ENCODE results near the gene ZDHHC12.

The ZDHHC12 gene

DNA sequence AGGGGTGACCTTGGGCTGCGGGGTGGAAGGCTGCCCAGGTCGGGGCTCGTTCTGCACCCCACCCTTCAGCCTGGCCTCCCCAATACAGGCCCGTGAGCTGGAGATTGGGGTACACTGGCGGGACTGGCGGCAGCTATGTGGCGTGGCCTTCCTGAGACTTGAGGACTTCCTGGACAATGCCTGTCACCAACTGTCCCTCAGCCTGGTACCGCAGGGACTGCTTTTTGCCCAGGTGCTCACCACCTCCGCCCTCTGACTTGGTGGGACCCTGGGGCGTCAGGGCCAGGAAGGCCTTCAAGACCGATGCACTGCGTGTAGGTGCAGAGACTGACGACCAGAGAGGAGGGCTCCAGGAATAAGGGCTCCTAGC is 10.5 kb downstream of the ZDHHC12 start:
- no peak for DNase-seq (ENCODE audit: low read depth in 2 of 2)
- TF ChIP-seq, protein P1, sequence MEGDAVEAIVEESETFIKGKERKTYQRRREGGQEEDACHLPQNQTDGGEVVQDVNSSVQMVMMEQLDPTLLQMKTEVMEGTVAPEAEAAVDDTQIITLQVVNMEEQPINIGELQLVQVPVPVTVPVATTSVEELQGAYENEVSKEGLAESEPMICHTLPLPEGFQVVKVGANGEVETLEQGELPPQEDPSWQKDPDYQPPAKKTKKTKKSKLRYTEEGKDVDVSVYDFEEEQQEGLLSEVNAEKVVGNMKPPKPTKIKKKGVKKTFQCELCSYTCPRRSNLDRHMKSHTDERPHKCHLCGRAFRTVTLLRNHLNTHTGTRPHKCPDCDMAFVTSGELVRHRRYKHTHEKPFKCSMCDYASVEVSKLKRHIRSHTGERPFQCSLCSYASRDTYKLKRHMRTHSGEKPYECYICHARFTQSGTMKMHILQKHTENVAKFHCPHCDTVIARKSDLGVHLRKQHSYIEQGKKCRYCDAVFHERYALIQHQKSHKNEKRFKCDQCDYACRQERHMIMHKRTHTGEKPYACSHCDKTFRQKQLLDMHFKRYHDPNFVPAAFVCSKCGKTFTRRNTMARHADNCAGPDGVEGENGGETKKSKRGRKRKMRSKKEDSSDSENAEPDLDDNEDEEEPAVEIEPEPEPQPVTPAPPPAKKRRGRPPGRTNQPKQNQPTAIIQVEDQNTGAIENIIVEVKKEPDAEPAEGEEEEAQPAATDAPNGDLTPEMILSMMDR (IDR thresholded peaks at IDR 0.05; ENCODE audit: low read depth, low read length), result no peak
- H3K4me3 ChIP-seq (replicated peaks in 1 of 2; ENCODE audit: low read depth in 2 of 2, low read length in 2 of 2), result no peak overlapping the region

DNA sequence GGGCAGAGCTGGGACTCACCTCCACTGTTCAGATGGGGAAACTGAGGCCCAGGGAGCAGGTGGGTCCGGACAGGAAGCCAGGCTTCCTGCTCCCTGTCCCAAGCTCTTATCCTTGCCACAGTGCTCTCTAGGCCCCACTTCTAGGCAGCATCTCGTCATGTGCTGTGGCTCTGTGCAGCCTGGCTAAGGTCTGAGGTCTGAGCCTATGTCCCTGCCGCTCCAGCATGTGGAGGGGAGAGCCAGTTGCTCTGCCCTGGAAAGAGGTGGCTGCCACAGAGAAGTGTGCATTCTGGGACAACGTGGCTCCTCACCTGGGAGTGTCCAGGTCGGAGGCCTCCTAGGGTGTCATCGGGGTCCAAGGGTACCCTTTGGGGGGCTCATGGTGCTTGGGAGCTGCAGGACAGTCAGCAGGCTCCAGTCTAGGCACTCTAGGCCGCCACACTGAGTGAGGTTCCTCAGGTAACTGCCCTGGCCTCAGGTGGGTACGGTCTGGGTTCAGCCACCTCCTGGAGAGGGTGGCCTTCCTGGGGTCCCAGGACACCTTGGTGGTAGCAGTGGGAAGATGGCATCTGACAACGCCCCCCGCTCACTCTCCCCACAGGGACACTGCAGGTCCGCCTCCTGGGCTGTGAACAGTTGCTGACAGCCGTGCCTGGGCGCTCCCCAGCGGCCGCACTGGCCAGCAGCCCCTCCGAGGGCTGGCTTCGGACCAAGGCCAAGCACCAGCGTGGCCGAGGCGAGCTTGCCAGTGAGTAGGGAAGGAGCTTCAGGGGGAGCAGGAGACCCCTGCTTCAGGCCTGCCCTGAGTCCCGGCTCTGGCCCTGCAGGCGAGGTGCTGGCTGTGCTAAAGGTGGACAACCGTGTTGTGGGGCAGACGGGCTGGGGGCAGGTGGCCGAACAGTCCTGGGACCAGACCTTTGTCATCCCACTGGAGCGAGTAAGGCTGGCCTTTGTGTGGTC is 11.2 kb downstream of the ZDHHC12 start:
- no peak overlapping the region for H3K4me3 ChIP-seq (replicated peaks in 1 of 2; ENCODE audit: low read depth in 2 of 2, low read length in 2 of 2)
- DNase-seq (ENCODE audit: low read depth in 2 of 2), result no peak
- TF ChIP-seq, protein P1 (IDR thresholded peaks at IDR 0.05; ENCODE audit: low read depth, low read length), result no peak

DNA sequence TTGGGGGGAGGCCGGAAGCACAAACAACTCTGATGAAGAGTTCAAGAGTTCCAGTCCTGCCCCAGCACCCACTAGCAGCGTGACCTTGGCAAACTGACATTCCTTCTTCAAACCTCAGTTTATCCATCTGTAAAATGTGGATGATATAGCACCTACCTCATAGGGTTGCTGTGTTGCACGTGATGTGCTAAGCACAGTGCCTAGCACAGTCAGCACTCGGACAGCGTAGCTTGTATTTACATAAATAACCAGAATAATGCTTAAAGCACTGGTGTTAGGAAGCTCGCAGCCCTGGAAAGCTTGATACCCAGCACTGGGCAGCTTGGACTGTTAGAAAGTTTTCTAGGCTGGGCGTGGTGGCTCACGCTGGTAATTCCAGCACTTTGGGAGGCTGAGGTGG is 16.5 kb downstream of the ZDHHC12 start:
- H3K4me3 ChIP-seq (replicated peaks in 1 of 2; ENCODE audit: low read depth in 2 of 2, low read length in 2 of 2), result no peak overlapping the region
- no peak for DNase-seq (ENCODE audit: low read depth in 2 of 2)
- TF ChIP-seq, protein P1 (IDR thresholded peaks at IDR 0.05; ENCODE audit: low read depth, low read length), result no peak

DNA sequence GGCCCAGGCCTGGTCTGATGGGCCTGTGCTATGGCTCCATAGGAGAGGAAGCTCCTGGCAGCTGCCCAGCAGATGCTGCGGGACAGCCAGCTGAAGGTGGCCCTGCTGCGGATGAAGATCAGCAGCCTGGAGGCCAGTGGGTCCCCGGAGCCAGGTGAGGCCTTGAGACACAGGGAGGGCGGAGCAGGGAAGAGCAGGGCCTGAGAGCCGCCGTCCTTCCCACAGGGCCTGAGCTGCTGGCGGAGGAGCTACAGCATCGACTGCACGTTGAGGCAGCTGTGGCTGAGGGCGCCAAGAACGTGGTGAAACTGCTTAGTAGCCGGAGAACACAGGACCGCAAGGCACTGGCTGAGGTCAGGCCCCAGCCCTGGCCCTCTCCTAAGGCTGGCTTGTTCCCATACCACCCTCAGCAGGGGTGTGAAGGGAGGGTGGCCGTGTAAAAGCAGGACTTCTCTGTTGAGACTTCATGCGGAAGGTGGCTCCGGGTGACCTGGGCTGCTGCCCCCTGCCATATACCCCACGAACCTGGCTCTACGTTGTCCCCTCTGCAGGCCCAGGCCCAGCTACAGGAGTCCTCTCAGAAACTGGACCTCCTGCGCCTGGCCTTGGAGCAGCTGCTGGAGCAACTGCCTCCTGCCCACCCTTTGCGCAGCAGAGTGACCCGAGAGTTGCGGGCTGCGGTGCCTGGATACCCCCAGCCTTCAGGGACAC is 17.1 kb downstream of the ZDHHC12 start:
- no peak for DNase-seq (ENCODE audit: low read depth in 2 of 2)
- no peak overlapping the region for H3K4me3 ChIP-seq (replicated peaks in 1 of 2; ENCODE audit: low read depth in 2 of 2, low read length in 2 of 2)
- TF ChIP-seq, protein P1 (IDR thresholded peaks at IDR 0.05; ENCODE audit: low read depth, low read length), result no peak

DNA sequence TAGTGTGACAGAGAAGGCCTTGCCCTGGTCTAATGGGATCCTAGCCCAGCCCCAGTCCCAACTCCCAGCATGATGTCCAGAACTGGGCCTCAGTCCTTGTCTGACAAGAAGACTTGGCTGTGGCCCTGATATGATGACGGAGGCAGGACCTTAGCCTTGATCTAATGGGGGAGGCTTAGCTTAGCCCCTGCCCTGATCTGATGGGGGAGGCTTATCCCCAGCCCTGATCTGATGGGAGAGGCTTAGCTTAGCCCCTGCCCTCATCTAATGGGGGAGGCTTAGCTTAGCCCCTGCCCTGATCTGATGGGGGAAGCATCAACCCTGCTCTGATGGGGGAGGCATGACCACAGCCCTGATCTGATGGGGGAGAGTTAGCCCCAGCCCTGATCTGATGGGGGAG is 17.9 kb downstream of the ZDHHC12 start:
- no peak for DNase-seq (ENCODE audit: low read depth in 2 of 2)
- TF ChIP-seq, protein P1 (IDR thresholded peaks at IDR 0.05; ENCODE audit: low read depth, low read length), result no peak
- H3K4me3 ChIP-seq (replicated peaks in 1 of 2; ENCODE audit: low read depth in 2 of 2, low read length in 2 of 2), result no peak overlapping the region

DNA sequence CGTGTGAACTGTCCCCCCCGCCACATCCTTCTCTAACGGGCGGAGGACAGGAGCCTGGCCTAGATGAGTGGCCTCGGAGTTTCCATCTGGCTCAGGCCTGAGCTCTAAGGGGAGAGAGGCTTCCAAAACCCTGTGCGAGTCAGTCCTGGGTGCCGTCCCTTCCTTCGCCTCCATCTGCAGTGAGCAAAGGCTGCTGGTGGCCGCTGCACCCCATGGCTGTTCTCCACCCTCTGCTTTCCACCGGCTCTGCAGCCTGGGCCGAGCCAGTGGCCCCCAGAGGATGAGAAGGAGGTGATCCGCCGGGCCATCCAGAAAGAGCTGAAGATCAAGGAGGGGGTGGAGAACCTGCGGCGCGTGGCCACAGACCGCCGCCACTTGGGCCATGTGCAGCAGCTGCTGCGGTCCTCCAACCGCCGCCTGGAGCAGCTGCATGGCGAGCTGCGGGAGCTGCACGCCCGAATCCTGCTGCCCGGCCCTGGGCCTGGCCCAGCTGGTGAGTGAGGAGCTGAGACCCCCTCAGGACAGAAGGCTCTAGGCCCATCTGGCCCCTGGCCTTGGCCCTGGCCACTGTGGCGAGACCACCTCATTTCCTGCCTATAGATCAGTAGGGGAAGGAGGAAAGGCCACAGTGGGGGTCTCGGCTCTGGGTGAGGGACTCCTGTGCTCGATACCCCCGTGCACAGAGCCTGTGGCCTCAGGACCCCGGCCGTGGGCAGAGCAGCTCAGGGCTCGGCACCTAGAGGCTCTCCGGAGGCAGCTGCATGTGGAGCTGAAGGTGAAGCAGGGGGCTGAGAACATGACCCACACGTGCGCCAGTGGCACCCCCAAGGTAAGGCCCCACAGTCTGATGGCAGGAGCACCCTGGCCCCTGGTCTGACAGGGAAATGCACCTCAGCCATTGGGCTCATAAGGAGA is 18.6 kb downstream of the ZDHHC12 start:
- no peak for DNase-seq (ENCODE audit: low read depth in 2 of 2)
- no peak overlapping the region for H3K4me3 ChIP-seq (replicated peaks in 1 of 2; ENCODE audit: low read depth in 2 of 2, low read length in 2 of 2)
- TF ChIP-seq, protein P1 (IDR thresholded peaks at IDR 0.05; ENCODE audit: low read depth, low read length), result no peak

Data from cardiac fibroblast (primary cell).